Limb (tissue), 2 donors: ENCODE results near the gene CPSF2.
A peak's percentile ranks its signal among the peaks of the same experiment; 100 is the strongest.

Experiments
- DNase-seq, 2 donors: peaks; one replicate each; pipeline ENCODE4 v3.0.0-alpha.2; 2016; ENCODE audit errors: extremely low spot score in 2 of 2

Gene CPSF2

DNA sequence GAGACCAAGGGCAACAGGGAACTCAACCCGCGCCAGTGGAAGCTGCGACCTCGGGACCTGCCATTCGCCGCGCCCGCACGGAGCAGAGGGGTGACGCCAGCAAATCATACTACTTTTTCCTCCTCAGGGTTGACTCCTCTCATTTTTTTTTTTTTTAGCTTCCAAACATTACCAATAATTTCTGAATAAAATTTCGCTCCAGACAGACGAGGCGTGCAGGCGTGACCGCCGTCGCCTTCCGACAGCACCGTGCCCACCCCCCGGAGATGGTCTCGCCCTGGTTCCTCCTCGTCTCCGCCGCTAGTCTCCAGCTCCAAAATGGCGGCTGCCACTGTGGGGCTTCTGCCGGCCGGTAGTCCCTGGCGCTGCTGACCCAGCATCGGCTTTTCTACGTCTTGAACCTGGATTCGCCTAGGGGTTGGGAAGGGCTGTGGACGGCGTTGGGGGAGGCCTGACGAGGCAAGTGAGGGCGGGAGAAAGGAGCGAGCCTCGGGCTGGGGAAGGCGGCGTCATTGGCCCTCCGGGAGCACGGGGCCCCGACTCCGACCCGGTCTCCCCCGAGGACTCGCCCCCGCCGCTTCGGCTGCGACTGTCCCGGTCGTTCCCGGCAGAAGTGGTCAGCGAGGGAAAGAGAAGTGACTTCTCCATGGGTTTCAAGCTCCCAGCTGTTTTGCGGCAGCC lies at the start of gene CPSF2, which contains the start of gene NDUFB1:
Gene CPSF2, plus strand, starts transcription at position 300 of the 681 bp plus-strand sequence. CDS start 9,016 bp downstream, outside the sequence.
Gene NDUFB1, minus strand, starts transcription at position 37 of the 681 bp plus-strand sequence. CDS start 4,069 bp downstream, outside the sequence.
- DNase-seq: peak; percentile 88 to 92

DNA sequence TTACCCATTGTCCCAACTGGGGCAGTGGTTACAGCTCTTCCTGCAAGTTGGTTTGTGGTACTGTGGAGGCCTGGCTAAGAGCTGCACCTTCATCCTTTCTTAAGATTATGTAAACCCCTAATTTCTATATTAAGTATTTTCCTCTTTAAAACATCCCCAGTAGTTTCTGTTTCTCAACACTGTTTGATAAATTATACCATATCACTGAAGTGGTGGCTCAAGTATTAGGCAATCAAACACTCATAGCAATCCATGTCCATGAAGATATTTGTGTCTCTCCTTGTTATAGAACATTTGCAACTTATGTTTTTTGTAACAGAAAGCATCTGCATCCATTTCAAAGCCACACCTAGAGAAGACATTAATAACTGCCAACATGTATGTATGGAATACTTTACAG lies 47.2 kb upstream of the CPSF2 start:
- no peak for DNase-seq

DNA sequence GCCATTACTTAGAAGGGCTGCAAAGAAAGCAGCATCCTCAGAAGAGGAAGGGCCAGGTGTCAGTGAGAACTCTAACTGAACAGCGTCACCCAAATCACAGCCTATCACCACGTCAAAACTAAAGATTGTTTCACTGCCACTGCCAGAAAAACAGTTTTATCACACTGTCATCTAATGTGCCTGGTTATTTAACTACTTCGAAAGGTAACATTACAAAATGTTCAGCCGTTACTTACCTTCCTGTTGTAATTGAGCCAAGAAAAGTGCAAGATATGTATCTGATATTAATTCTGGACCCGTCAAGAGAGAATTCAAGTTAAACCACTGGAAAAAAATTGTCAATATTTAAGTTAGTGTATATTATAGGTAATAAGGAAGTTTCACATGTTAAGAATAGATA lies 33.3 kb upstream of the CPSF2 start:
- DNase-seq: no peak

DNA sequence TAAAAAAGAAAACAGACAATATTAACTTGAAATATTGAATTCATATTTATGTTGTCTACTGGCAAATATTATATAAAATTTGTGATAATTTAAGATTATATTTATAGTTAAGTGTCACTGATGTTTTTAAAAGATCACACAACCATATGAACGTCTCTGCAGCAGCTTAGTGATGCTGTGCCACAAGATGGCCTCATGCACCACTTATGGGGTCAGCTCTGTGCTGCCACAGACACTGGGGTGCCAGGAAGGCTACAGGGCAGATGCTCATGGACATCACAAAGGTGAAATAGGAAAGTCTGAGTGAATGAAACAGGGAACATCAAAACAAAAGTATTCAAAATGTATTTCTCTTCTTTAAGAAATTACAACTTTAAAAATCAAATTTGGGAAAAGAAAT lies 28.4 kb upstream of the CPSF2 start:
- no peak for DNase-seq

DNA sequence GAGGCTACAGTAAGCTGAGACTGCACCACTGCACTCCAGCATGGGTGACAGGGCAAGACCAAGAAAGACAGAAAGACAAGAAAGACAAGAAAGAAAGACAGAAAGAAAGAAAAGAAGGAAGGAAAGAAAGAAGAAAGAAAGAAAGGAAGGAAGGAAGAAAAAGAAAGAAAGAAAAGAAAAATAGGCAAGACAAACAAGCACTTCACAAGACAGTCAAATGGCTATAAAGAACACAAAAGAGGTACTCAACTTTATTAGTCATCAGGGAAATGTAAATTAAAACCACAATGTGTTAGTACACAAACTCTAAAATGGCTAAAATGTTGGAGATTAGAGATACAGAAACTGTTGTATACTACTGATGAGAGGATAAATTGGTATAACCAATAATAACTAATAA lies 22.0 kb upstream of the CPSF2 start:
- no peak for DNase-seq

DNA sequence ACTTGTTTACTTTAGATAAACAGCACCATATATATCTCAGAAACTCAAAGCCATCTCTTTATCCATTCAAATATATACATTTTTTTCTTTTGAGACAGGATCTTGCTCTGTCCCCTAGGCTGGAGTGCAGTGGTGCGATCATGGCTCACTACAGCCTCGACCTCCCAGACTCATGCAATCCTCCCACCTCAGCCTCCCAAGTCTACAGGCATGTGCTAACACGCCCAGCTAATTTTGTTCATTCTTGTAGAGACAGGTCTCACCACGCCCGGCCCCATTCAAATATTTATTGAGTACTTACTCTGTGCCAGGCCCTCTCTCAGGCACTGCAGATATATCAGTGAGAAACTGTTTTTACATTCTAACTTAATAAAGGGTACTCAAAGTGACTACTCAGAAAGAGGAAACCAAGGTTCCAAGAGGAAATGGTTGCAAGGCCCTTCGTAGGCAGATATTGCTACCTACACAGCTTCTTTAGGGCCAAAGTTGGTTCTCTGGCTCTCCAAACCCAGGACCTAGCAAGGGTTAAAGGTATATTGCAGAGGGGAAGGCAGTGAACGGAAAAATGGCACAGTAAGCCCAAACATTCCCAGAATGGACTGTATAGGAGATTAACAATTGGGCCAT lies 18.3 kb upstream of the CPSF2 start:
- no peak for DNase-seq

DNA sequence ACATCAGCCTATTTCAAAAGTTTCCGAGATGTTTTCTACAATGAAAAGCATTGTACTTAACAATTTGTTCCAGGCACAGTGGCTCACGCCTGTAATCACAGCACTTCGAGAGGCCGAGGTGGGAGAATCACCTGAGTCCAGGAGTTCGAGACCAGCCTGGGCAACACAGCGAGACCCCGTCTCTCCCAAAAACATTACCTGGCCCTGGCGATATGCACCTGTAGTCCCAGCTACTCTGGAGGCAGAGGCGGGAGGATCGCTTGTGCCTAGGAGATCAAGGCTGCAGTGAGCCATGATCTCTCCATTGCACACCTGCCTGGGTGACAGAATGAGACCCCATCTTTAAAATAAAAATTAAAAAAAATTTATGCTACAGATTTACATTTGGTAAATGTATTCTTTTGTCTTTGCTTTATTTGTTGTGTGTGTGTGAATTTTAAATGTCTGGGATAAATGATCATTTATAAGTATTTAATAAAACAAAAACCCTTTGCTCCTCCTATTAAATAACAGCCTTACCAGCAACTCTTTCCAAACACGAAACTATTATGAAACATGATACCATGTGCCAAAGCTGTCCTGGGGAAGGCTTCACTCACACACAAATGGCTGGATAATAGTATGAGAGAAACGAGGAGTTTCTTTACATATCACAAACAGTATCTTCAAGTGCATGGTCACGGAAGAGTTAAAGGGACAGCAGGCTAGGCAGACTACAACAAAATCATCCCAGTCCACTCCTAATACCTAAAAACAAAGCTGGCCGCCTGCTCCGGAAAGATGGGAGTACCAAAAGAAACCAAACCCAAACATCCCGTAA lies 16.5 kb upstream of the CPSF2 start:
- no peak for DNase-seq

DNA sequence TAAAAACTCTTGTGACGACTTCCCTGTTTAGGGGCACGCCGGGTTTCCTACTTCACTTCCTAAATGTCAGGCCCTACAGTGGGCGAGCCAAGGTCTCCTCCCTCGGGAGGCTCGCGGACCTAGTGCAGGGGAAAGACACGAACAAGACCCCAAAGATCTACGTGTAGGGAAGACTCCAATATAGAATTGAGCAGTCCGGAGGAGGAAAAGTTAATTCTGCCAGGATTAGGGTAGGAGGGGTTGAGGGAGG lies 16.0 kb upstream of the CPSF2 start:
- no peak for DNase-seq

DNA sequence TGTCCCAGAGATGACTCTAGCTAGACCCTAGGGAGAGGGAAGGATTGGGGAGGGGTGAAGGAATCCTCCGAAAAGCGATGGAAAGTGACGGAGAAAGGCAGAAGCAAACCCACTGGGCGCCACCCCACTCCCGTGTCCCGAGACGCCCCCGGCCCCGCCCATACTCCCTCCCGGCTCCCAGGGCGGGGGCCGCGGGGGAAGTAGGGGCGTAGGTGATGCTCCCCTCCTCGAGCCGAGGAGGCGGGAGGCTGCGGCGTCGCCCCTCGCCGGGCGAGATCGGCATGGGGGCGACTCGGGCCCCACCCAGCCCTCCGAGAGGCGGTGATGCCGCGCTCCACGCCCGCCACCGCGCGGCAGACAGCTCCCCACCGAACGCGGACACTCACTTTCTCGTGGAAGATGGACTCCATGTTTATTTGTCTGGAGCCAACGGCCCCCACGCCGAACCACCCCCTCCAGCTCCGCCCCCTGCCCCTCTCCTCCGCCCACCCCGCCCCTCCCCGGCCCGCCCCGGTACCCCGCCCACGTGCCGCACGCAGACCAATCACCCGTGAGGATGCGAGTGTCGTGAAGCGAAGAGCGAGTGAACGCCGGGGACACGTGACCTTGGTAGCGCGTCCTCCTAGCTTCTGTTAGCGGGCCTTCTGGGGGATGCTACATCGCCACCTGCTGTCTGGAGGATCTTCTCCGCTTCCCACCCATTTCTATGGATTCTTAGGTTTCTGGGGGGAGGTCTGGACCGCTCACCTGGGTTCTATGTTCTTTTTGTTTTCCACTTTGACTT lies 15.4 kb upstream of the CPSF2 start, which contains the start of gene ATXN3:
Gene ATXN3, minus strand, starts transcription at position 440 of the 784 bp plus-strand sequence. Its CDS starts 30 bp downstream, at position 410.
- DNase-seq: peak; percentile 96 to 98

DNA sequence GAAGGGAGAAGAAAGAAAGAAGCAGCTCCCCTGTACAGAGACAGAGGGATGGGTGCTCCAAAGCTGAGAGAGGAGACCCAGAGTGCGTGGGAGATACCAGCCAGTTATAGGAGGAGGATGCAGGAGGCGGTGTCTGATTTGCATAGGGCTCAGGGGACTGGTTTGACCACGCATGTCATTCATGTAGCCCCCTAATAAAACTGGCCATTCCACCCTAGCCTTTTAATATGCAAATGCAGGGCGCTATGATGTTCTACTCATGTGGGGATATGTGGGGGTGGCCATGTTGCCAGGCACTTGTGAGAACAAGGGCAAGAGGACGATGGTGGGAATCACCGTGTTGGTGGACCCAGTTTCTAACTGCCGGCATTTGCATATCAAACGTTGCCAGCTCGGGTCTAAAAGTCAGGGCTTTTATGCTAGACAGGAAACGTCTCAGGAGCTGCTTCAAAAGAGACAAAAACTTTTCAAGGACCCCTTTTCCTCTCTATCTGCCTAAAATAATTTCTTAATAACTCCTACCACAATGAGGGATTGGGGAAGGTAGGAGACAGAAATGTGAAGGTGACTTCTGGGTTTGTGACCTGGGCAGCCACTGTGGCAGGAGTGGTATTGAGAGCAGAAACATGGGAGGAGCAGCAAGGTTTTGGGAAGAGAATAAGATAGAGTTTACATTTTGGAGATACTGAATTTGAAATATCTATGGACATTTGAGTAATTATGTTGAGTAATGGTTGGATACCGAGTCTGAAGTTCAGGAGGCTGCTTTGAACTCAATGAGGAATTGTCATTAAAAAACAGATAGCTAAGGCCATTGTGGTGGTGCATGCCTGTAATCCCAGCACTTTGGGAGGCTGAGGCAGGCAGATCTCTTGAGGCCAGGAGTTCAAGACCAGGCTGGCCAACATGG lies 13.2 kb upstream of the CPSF2 start:
- no peak for DNase-seq

DNA sequence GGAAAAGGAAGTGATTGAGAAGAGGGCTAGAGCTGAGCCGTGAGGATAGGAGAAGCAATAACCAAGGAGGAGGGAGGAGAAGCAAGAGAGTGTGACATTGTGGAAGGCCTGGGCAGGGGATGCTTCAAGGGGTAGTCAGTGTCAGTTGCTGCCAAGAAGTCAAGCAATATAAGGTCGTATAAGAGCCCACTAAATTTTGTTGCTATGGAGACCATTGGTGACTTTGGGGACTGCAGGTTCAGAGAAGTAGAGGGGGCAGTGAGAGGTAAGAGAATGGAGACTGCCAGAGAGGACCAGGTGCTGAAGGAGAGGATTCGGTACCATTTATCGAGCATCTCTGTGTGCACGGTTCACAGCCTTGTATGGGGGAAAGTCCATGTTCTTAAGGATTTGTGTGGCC lies 12.3 kb upstream of the CPSF2 start:
- no peak for DNase-seq

DNA sequence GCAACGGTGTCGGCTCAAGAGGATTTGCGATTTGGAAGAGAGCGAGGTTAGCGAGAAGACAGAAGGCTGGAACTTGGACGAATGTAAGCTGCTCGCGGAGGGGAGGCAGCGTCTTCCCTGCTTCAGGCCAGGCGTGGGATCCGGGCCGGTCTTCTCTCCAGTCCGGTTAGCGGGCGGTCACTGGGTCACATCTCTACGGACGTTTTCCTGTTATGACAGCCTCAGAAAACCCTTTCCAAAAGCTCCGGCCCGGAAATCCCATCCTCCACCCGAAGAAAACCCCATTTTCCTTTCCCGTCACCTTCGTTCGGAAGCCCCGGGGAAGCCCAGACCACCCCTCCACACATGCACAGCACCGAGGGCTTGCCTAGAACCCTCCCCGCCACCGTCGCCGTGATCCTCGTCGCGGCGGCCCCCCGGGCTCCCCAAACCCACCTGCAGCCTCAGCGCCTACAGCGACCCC lies 531 bp upstream of the CPSF2 start:
- peak; percentile 13 to 89 for DNase-seq

DNA sequence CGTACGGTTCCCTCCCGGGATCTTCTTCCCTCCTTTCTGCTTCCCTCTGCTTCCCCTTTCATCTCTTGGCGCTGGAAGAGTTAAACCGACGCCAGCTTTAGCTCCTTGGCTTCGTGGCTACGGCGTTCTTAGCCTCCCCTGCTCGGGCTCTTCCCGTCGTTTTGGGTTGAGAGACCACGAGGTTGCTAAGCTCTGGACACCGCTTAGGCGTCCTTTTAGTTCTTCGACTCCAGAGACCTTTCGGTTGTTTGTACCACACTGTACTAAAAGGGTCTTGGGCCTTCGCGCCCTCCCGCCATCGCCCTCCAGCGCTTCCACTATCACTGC lies 545 bp downstream of the CPSF2 start:
- peak in 1 of 2 donors; percentile 63 for DNase-seq

DNA sequence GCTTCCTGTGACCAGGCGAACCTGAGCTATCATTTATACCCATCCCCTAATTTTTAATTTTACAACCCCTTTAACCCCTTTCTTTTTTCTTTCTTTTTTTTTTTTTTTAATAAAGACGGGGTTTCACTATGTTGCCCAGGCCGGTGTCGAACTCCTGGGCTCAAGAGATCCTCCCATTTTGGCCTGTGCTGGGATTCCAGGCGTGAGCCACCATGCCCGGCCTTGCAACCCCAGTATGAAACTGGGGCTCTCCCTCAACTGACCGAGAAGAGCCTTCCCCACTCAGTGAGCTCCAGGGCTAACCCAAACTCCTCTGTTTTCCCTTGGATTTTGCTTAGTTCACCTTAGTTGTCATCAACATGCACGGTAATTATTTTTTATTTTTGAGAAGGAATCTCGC lies 992 bp downstream of the CPSF2 start:
- DNase-seq: no peak

DNA sequence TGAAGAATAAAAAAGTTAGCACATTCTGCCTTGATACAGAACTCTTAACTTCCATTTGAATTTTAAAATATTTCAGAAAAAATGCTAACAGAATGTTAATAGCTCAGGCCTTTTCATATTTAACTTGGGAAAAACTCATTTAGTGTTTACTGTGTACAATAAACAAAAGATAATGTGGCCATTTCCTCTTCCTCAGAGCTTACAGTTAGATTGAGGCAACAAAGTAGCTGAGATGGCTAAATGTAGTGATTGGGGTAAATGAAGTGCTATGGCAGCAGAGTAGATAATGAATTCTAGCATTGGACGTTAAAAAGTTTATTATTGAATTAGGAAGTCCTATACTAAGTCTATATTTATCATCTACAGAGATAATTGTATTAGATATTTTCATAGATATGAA lies 12.7 kb downstream of the CPSF2 start:
- no peak for DNase-seq

DNA sequence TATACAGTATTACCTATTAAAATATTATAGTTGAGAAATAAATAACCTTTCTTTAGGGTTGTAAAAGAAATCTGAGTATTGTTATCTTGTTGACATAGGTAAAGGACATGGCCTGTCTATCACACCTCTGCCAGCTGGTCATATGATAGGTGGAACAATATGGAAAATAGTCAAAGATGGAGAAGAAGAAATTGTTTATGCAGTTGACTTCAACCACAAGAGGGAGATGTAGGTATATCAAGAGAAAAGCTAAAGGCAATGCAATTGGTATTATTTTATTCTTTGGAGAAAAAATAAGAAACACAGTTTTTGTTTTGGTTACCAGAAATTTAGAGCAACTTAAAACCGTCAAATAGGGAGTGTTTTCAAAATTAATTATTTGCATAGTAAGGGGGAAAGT lies 13.5 kb downstream of the CPSF2 start:
- DNase-seq: peak in 1 of 2 donors; percentile 65

DNA sequence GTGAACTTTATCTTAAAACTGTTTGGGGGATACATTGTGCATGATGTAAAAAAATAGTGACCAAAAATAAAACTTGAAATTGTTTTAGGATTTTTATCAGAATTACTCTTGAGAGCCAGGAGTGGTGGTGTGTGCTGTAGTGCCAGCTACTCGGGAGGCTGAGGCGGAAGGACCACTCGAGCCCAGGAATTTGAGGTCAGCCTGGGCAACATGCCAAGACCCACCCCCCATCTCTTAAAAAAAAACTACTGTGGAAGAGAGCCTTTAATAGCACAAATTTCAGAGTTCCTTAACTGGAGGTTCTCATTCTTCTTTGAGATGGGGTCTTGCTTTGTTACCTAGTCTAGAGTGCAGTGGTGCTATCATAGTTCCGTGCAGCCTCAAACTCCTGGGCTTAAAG lies 21.5 kb downstream of the CPSF2 start:
- no peak for DNase-seq

DNA sequence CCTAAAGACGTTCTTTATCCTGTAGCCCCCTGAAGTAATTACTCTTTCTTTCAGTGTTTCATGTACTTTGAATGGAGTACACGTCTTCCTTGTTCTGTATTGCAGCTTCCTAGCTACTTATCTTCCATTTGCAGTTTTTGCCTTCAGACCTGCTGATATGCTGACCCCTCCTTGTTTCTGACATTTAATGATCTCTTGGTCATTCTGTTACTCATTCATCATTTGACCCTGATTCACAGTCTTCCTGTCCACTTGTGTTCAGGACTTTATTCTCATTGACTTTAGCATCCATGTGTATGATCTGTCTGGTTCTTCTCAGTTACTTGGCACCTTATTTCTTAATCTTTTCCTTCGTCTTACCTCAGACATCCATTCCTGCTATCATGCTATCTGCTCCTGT lies 22.2 kb downstream of the CPSF2 start:
- no peak for DNase-seq

DNA sequence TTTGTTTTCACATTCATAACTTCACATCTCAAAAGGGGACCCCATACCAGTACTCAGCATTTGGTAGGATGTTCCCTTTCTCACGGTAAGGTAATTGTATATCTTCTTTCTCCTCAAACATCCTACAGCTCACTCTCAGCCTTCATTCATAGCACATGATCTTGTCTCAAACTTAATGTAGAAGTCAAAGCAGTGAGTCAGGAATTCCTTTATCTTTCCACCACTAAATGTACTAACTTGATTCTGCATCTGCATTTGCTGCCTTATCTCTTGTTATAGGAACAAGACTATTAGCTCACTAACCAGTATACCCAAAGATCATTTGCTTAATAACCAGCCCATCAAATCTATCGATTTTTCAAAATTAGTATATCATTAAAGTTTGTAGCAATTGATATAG lies 22.9 kb downstream of the CPSF2 start:
- no peak for DNase-seq

DNA sequence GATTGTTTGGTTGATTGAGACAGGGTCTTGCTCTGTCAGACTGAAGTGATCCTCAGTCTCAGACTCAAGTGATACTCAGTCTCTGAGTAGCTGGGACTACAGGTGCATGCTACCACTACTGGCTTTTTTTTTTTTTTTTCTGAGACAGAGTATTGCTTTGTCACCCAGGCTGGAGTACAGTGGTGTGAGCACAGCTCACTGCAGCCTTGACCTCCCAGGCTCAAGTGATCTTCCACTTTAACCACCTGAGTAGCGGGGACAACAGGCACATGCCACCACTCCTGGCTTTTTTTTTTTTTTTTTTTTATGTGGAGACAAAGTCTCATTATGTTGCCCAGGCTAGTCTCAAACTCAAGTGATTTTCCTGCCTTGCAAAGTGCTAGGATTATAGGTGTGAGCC lies 31.8 kb downstream of the CPSF2 start:
- DNase-seq: no peak
